ENCODE results near the gene TMEM203.

TMEM203 gene

DNA sequence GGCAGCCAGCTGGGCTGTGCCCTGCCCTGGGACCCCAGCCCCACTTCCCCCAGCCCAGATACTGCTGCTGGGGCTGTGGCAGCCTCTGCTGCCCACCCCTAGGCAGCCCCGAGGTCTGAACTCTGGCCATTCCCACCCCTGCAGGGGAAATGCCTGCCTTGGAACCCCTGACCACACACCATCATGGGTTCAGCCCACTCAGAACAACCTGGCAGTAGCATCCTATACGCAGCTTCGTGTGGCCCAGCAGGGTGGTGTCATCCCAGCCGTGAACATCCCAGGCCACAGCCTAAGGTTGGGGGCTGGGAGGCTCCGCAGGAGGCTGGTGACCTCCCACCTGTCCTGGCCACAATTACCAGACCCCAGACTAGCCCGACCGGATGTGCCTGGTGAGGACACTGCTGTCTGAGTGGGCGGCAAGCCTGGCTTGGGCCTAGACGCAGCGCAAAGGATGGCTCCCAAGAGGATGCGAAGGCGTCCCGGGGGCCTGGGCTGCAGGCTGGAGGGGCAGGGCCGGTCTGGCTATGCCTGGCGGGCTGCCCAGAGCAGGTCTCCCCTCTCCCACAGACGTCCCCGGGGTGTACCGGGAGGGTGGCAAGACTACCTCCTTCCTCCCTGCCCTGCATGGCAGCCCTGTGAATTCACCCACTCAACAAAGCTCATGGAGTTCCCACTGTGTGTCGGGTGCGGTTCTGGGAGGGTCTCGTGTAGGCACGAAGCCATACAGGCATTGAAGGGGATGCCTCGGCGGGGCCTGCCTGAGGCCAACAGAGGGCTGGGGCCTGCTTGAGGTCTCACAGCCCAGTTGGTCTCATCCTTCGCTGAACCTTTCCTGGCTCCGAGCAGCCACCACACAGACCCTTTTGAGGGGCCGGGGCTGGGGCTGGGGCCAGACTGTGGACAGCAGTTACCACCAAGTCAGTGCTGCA, 23.8 kb upstream of the TMEM203 start:
- TF ChIP-seq POLR2AphosphoS5 (IDR thresholded peaks at IDR 0.05; ENCODE audit: low read depth) (no peak), SPI1 (IDR thresholded peaks at IDR 0.05; ENCODE audit: borderline replicate concordance, low read depth) (no peak)
- TF ChIP-seq, protein P1, sequence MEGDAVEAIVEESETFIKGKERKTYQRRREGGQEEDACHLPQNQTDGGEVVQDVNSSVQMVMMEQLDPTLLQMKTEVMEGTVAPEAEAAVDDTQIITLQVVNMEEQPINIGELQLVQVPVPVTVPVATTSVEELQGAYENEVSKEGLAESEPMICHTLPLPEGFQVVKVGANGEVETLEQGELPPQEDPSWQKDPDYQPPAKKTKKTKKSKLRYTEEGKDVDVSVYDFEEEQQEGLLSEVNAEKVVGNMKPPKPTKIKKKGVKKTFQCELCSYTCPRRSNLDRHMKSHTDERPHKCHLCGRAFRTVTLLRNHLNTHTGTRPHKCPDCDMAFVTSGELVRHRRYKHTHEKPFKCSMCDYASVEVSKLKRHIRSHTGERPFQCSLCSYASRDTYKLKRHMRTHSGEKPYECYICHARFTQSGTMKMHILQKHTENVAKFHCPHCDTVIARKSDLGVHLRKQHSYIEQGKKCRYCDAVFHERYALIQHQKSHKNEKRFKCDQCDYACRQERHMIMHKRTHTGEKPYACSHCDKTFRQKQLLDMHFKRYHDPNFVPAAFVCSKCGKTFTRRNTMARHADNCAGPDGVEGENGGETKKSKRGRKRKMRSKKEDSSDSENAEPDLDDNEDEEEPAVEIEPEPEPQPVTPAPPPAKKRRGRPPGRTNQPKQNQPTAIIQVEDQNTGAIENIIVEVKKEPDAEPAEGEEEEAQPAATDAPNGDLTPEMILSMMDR (IDR thresholded peaks at IDR 0.05; ENCODE audit: insufficient read depth, low read length): no peak

DNA sequence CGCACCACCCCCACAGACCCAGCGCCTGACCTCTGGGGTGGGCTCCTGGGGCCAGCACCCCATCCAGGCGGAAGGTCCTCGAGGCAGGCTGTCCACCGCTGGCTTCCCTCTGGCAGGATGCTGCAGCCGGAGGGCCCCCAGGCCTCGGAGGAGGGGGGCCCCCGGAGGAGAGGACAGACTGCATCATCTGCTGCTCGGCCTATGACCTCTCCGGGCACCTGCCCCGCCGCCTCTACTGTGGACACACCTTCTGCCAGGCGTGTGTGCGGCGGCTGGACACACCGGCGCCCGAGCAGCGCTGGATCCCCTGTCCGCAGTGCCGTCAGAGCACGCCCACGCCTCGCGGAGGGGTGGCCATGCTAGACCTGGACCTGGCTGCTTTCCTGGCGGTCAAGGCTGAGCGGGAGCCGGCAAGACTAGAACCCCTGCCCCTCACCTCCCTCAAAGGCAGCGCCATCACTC, 23.1 kb upstream of the TMEM203 start:
- Histone ChIP-seq H3K4me3 (replicated peaks; ENCODE audit: insufficient read depth, low read length) (no peak overlapping the region), H3K27ac (replicated peaks) (no peak overlapping the region), H3K27me3 (ENCODE audit: insufficient read depth, poor library complexity, severe bottlenecking) (peaks cover 6% of the 10 kb centered on the region)
- TF ChIP-seq SPI1 (IDR thresholded peaks at IDR 0.05; ENCODE audit: borderline replicate concordance, low read depth): no peak
- TF ChIP-seq GABPA (IDR thresholded peaks at IDR 0.05; ENCODE audit: low read depth): no peak
- TF ChIP-seq, protein P2, sequence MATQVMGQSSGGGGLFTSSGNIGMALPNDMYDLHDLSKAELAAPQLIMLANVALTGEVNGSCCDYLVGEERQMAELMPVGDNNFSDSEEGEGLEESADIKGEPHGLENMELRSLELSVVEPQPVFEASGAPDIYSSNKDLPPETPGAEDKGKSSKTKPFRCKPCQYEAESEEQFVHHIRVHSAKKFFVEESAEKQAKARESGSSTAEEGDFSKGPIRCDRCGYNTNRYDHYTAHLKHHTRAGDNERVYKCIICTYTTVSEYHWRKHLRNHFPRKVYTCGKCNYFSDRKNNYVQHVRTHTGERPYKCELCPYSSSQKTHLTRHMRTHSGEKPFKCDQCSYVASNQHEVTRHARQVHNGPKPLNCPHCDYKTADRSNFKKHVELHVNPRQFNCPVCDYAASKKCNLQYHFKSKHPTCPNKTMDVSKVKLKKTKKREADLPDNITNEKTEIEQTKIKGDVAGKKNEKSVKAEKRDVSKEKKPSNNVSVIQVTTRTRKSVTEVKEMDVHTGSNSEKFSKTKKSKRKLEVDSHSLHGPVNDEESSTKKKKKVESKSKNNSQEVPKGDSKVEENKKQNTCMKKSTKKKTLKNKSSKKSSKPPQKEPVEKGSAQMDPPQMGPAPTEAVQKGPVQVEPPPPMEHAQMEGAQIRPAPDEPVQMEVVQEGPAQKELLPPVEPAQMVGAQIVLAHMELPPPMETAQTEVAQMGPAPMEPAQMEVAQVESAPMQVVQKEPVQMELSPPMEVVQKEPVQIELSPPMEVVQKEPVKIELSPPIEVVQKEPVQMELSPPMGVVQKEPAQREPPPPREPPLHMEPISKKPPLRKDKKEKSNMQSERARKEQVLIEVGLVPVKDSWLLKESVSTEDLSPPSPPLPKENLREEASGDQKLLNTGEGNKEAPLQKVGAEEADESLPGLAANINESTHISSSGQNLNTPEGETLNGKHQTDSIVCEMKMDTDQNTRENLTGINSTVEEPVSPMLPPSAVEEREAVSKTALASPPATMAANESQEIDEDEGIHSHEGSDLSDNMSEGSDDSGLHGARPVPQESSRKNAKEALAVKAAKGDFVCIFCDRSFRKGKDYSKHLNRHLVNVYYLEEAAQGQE (IDR thresholded peaks at IDR 0.05; ENCODE audit: insufficient replicate concordance, low read depth): no peak
- no peak for TF ChIP-seq POLR2AphosphoS5 (IDR thresholded peaks at IDR 0.05; ENCODE audit: low read depth)
- TF ChIP-seq, protein P1 (IDR thresholded peaks at IDR 0.05; ENCODE audit: insufficient read depth, low read length): no peak
- no peak for DNase-seq (ENCODE audit: low read depth in 1 of 2, low spot score in 1 of 2)

More for the DNA sequence above, 23.8 kb upstream of the TMEM203 start:
- DNase-seq (ENCODE audit: low read depth in 1 of 2, low spot score in 1 of 2): no peak
- Histone ChIP-seq H3K27ac (replicated peaks) (no peak overlapping the region), H3K27me3 (ENCODE audit: insufficient read depth, poor library complexity, severe bottlenecking) (peaks cover 8% of the 10 kb centered on the region), H3K4me3 (replicated peaks; ENCODE audit: insufficient read depth, low read length) (no peak overlapping the region)

DNA sequence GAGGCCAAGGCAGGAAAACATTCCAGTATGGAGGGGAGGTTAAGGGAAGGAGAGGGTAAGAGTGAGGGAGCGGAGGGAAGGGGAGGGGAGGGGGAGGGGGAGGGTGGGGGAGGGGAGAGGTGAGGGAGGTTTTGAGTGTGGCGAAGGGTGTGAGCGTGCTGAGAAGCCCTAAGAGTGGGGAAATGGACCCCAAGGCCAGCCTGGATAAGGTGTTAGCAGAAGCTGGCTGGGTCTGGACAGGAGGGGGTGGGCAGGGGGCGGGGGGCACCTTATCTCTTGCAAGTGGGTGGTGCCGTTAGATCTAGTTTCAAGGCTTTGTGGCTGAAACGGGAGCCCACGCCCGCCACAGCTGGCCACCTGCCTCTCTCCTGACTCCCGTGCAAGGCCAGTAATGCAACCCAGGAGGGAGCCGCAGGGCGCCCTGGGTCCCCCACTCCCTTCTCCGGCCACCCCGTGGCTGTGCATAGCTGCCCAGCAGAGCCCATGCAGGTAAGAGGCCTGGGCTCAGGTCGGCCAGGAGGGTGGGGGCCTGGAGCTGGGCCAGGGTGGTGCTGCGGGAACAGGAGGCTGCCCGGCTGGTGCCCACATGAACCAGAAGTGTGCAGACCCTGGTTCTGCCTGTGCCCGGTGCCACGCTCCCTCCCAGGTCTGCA, 22.5 kb upstream of the TMEM203 start:
- TF ChIP-seq POLR2AphosphoS5 (IDR thresholded peaks at IDR 0.05; ENCODE audit: low read depth): no peak
- TF ChIP-seq, protein P2 (IDR thresholded peaks at IDR 0.05; ENCODE audit: insufficient replicate concordance, low read depth): no peak
- TF ChIP-seq, protein P1 (IDR thresholded peaks at IDR 0.05; ENCODE audit: insufficient read depth, low read length): no peak
- Histone ChIP-seq H3K27me3 (ENCODE audit: insufficient read depth, poor library complexity, severe bottlenecking) (peaks cover 2% of the 10 kb centered on the region), H3K27ac (replicated peaks) (no peak overlapping the region), H3K4me3 (replicated peaks; ENCODE audit: insufficient read depth, low read length) (no peak overlapping the region)
- no peak for DNase-seq (ENCODE audit: low read depth in 1 of 2, low spot score in 1 of 2)

All from HL-60 (cell line).